C4-2B (cell line): ENCODE measurements around the gene MYLK.

Source experiments
- ZFX ChIP-seq: fragments of 450-650 bp; IDR thresholded peaks from 2 replicates; pipeline ENCODE4 v1.6.1; 2017
- TF ChIP-seq, protein P1 (sequence below): fragments of 450-650 bp; conservative IDR thresholded peaks from 2 replicates; pipeline ENCODE4 v1.5.1; 2017; ENCODE audit warnings: mild to moderate bottlenecking

- TF ChIP-seq, protein P1, sequence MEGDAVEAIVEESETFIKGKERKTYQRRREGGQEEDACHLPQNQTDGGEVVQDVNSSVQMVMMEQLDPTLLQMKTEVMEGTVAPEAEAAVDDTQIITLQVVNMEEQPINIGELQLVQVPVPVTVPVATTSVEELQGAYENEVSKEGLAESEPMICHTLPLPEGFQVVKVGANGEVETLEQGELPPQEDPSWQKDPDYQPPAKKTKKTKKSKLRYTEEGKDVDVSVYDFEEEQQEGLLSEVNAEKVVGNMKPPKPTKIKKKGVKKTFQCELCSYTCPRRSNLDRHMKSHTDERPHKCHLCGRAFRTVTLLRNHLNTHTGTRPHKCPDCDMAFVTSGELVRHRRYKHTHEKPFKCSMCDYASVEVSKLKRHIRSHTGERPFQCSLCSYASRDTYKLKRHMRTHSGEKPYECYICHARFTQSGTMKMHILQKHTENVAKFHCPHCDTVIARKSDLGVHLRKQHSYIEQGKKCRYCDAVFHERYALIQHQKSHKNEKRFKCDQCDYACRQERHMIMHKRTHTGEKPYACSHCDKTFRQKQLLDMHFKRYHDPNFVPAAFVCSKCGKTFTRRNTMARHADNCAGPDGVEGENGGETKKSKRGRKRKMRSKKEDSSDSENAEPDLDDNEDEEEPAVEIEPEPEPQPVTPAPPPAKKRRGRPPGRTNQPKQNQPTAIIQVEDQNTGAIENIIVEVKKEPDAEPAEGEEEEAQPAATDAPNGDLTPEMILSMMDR, result no peak
- no peak for TF ChIP-seq ZFX
Observed at GRCh38 chr3:123587401-123587800, 296.7 kb downstream of the MYLK start.
